SU-DHL-6 (cell line): Measurements from ENCODE around the gene ATP11C.

Source experiments
- H2AFZ ChIP-seq: fragments of 200-600 bp; sonication (generic); 2 replicates; pipeline ENCODE4 v1.6.1; 2014; ENCODE audit warnings: low read depth, mild to moderate bottlenecking, moderate library complexity, mixed read lengths, antibody characterized with exemption, low read length; ENCODE audit not compliant: severe bottlenecking
- H3F3A ChIP-seq: fragments of 200-600 bp; shearing (Covaris generic); 2 replicates; pipeline ENCODE4 v1.6.0; 2016; ENCODE audit warnings: antibody characterized with exemption, mild to moderate bottlenecking; ENCODE audit not compliant: insufficient read depth
- H3K27ac ChIP-seq: fragments of 200-600 bp; sonication (generic); 2 replicates; pipeline ENCODE4 v1.5.1; 2016; ENCODE audit warnings: low read depth, mild to moderate bottlenecking, low read length, moderate library complexity, mixed read lengths
- H3K27me3 ChIP-seq: fragments of 200-600 bp; sonication (generic), shearing (Covaris generic); 2 replicates; pipeline ENCODE4 v1.6.0; 2014; ENCODE audit warnings: mild to moderate bottlenecking, low read length
- H3K36me3 ChIP-seq: fragments of 200-600 bp; sonication (generic); 2 replicates; pipeline ENCODE4 v1.6.1; 2014; ENCODE audit warnings: mild to moderate bottlenecking, low read length, mixed read lengths
- H3K4me2 ChIP-seq: fragments of 300-600, 200-600 bp; shearing (Covaris generic), sonication (generic); 2 replicates; pipeline ENCODE4 v1.6.0; 2014; ENCODE audit warnings: low read length, low read depth, mild to moderate bottlenecking; ENCODE audit not compliant: poor library complexity, severe bottlenecking
- H3K4me3 ChIP-seq: fragments of 200-600 bp; sonication (generic); 2 replicates; pipeline ENCODE4 v1.5.1; 2014; ENCODE audit warnings: antibody characterized with exemption, low read length, mild to moderate bottlenecking, mixed read lengths; ENCODE audit not compliant: insufficient read depth, poor library complexity, severe bottlenecking
- H3K79me2 ChIP-seq: fragments of 200-600 bp; sonication (generic); 2 replicates; pipeline ENCODE4 v1.6.1; 2014; ENCODE audit warnings: mild to moderate bottlenecking, low read length, moderate library complexity; ENCODE audit not compliant: insufficient read depth
- H3K9ac ChIP-seq: fragments of 200-600 bp; sonication (generic); 2 replicates; pipeline ENCODE4 v1.7.0; 2014; ENCODE audit warnings: mild to moderate bottlenecking, low read length
- H3K9me2 ChIP-seq: fragments of 200-600 bp; sonication (generic); replicated peaks from 2 replicates; pipeline ENCODE4 v1.6.1; 2014; ENCODE audit warnings: low read length; ENCODE audit not compliant: insufficient read depth
- H3K9me3 ChIP-seq: fragments of 200-600 bp; sonication (generic); 2 replicates; pipeline ENCODE4 v1.6.1; 2014; ENCODE audit warnings: low read length, mixed read lengths; ENCODE audit not compliant: insufficient read depth
- H4K20me1 ChIP-seq: fragments of 200-600 bp; sonication (generic); 2 replicates; pipeline ENCODE4 v1.6.1; 2014; ENCODE audit warnings: low read depth, mild to moderate bottlenecking, antibody characterized with exemption, low read length, moderate library complexity, mixed read lengths
- EZH2phosphoT487 ChIP-seq: fragments of 200-600 bp; sonication (generic), shearing (Covaris generic); conservative IDR thresholded peaks from 2 replicates; pipeline ENCODE4 v1.6.1; 2018; ENCODE audit warnings: mild to moderate bottlenecking, antibody characterized with exemption, low read length, moderate library complexity, mixed read lengths
- TF ChIP-seq, protein P1 (sequence below): fragments of 200-600 bp; sonication (generic); IDR thresholded peaks from one replicate; pipeline ENCODE4 v1.5.1; 2017; ENCODE audit warnings: antibody characterized with exemption, mild to moderate bottlenecking, low read length, moderate library complexity; ENCODE audit not compliant: insufficient read depth, poor library complexity, severe bottlenecking

The ATP11C gene

DNA sequence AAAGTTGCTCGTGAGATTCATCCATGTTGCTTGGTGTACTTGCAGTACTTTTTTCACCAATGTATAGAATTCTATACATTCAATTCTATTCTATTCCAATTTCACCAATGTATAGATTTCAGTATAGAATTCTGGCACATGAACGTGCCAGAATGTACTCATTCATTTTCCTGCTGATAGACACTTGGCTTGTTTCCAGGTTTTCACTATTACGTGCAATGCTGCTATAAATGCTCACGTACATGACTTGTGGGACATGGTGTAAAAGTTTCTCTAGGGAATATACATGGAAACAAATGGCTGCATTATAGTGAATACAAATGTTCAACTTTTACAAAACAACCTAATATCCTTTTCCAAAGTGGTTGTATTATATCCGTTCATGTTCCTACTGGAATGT lies 39.3 kb upstream of the ATP11C start:
- no peaks in the 10 kb centered on the region for H3F3A ChIP-seq
- no peaks in the 10 kb centered on the region for H4K20me1 ChIP-seq
- no peaks in the 10 kb centered on the region for H3K79me2 ChIP-seq
- no peaks in the 10 kb centered on the region for H3K9me3 ChIP-seq
- H3K36me3 ChIP-seq = no peaks in the 10 kb centered on the region
- H2AFZ ChIP-seq = no peak overlapping the region
- no peak overlapping the region for H3K9ac ChIP-seq
- no peak overlapping the region for H3K4me3 ChIP-seq
- H3K27ac ChIP-seq = no peak overlapping the region
- no peak overlapping the region for H3K4me2 ChIP-seq
- TF ChIP-seq, protein P1, sequence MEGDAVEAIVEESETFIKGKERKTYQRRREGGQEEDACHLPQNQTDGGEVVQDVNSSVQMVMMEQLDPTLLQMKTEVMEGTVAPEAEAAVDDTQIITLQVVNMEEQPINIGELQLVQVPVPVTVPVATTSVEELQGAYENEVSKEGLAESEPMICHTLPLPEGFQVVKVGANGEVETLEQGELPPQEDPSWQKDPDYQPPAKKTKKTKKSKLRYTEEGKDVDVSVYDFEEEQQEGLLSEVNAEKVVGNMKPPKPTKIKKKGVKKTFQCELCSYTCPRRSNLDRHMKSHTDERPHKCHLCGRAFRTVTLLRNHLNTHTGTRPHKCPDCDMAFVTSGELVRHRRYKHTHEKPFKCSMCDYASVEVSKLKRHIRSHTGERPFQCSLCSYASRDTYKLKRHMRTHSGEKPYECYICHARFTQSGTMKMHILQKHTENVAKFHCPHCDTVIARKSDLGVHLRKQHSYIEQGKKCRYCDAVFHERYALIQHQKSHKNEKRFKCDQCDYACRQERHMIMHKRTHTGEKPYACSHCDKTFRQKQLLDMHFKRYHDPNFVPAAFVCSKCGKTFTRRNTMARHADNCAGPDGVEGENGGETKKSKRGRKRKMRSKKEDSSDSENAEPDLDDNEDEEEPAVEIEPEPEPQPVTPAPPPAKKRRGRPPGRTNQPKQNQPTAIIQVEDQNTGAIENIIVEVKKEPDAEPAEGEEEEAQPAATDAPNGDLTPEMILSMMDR = no peak
- H3K27me3 ChIP-seq = no peaks in the 10 kb centered on the region
- H3K9me2 ChIP-seq = no peaks in the 10 kb centered on the region

DNA sequence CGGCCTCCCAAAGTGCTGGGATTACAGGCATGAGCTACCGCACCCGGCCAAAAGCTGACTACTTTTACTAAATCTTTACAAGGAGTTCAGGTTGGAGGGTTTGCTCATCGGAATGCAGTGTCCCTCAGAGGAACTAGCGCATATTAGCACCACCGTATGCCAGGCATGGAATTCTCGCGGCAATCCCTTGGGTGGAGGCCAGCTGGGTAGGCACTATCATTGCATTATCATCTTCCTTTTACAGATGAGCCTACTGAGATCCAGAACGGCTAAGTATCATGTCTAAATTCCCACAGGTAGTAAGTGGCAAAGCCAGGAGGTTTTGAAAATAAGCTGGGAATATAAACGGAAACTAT lies 38.5 kb upstream of the ATP11C start:
- H2AFZ ChIP-seq = no peak overlapping the region
- no peaks in the 10 kb centered on the region for H3K9me3 ChIP-seq
- no peaks in the 10 kb centered on the region for H3K27me3 ChIP-seq
- H3K4me3 ChIP-seq = no peak overlapping the region
- no peaks in the 10 kb centered on the region for H3F3A ChIP-seq
- H3K9ac ChIP-seq = no peak overlapping the region
- H3K9me2 ChIP-seq = no peaks in the 10 kb centered on the region
- H4K20me1 ChIP-seq = no peaks in the 10 kb centered on the region
- no peaks in the 10 kb centered on the region for H3K36me3 ChIP-seq
- no peak overlapping the region for H3K27ac ChIP-seq
- H3K4me2 ChIP-seq = no peak overlapping the region
- TF ChIP-seq, protein P1 = no peak
- no peak for TF ChIP-seq EZH2phosphoT487
- no peaks in the 10 kb centered on the region for H3K79me2 ChIP-seq

DNA sequence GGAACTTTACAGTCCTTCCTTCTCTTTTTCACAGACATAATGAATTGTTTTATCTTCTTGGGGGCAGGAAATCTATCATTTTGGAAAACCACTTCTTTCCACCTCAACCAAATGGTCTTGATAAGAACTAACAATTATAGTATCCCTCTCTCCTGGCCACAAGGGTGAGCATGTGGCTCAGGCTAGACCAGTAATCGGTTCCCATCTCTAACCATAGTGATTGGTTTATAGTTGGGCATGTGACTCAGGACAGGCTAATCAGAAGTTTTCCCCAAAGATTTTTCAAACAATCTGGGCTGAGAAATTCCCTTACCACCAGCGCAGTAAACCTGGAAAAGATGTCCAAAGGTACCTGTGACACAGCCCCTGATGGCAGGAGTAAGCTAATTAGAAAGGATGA lies 36.4 kb upstream of the ATP11C start:
- H3K27me3 ChIP-seq = no peaks in the 10 kb centered on the region
- TF ChIP-seq, protein P1 = no peak
- TF ChIP-seq EZH2phosphoT487 = no peak
- H3K36me3 ChIP-seq = no peaks in the 10 kb centered on the region
- H2AFZ ChIP-seq = no peak overlapping the region
- no peaks in the 10 kb centered on the region for H3K9me3 ChIP-seq
- H3K27ac ChIP-seq = no peak overlapping the region
- no peaks in the 10 kb centered on the region for H3K9me2 ChIP-seq
- H3K4me3 ChIP-seq = no peak overlapping the region
- no peaks in the 10 kb centered on the region for H3F3A ChIP-seq
- H3K9ac ChIP-seq = no peak overlapping the region
- H3K79me2 ChIP-seq = no peaks in the 10 kb centered on the region
- H3K4me2 ChIP-seq = no peak overlapping the region
- no peaks in the 10 kb centered on the region for H4K20me1 ChIP-seq

DNA sequence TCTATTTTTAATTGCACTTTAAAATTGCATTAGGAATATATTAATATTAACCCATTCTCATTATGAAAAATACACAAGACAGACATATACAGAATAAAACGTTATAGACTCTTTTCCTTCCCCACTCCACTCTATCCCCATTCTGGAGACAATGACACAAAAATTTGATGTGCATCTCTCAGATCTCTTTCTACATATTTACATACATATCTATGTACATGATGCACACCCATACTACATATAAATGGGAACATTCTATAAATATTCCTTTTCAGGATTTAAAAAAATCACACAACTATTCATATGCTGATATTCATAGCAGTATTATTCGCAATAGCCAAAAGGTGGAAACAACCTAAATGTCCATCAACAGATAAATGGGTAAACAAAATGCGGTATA lies 34.9 kb upstream of the ATP11C start:
- no peaks in the 10 kb centered on the region for H3K9me3 ChIP-seq
- H3K4me3 ChIP-seq = no peak overlapping the region
- H3K36me3 ChIP-seq = no peaks in the 10 kb centered on the region
- TF ChIP-seq, protein P1 = no peak
- H3K79me2 ChIP-seq = no peaks in the 10 kb centered on the region
- H3K9ac ChIP-seq = no peak overlapping the region
- no peak overlapping the region for H2AFZ ChIP-seq
- H4K20me1 ChIP-seq = no peaks in the 10 kb centered on the region
- no peak overlapping the region for H3K27ac ChIP-seq
- H3K4me2 ChIP-seq = no peak overlapping the region
- no peaks in the 10 kb centered on the region for H3K9me2 ChIP-seq
- H3F3A ChIP-seq = no peaks in the 10 kb centered on the region
- no peaks in the 10 kb centered on the region for H3K27me3 ChIP-seq
